ENCODE results near the gene CTSC. TPM values are rescaled to one million over a fixed set of nuclear protein-coding genes. Genes with fewer than 3 reads are reported as not detected.
A peak's percentile ranks its signal among the peaks of the same experiment; 100 is the strongest.

CTSC gene
- total RNA-seq, 2 experiments from 2014 or later: 66.5 to 70.7 TPM

- POLR2A ChIA-PET: no interaction called here
- intact Hi-C loops (cut with micrococcal nuclease): no loop called here
- no peaks in the 10 kb centered on the region for H3K27me3 Mint-ChIP-seq
- H3K9me3 Mint-ChIP-seq: no peaks in the 10 kb centered on the region
- no peaks in the 10 kb centered on the region for H3K36me3 Mint-ChIP-seq
- CTCF ChIA-PET: no interaction called here
- no peak for DNase-seq
- H3K4me1 Mint-ChIP-seq (ENCODE audit: low read depth): peaks cover 32% of the 10 kb centered on the region
- H3K27ac Mint-ChIP-seq: no peak overlapping the region
- H3K4me3 Mint-ChIP-seq: no peak overlapping the region
Measured at GRCh38 chr11:88363004-88363403, 25.5 kb upstream of the CTSC start.

- no peaks in the 10 kb centered on the region for H3K36me3 Mint-ChIP-seq
- intact Hi-C loops (cut with micrococcal nuclease): no loop called here
- no peak overlapping the region for H3K4me3 Mint-ChIP-seq
- H3K27me3 Mint-ChIP-seq: no peaks in the 10 kb centered on the region
- H3K4me1 Mint-ChIP-seq (ENCODE audit: low read depth): peaks cover 40% of the 10 kb centered on the region
- no peaks in the 10 kb centered on the region for H3K9me3 Mint-ChIP-seq
- no peak for DNase-seq
- no peak overlapping the region for H3K27ac Mint-ChIP-seq
- ChIA-PET CTCF (no interaction called here), POLR2A (interaction anchor here (1.1 kb wide), 1 partner anchor 23 kb away, joined by 3 read pairs; the partner anchor contains the start of gene CTSC)
Measured at GRCh38 chr11:88360141-88360540, 22.6 kb upstream of the CTSC start.

- intact Hi-C loops (cut with micrococcal nuclease): loop anchor here (10.0 kb wide), 1 partner anchor 485 kb away; no protein-coding TSS in a partner anchor
- ChIA-PET POLR2A (interaction anchor here (1.1 kb wide), 1 partner anchor 22 kb away, joined by 3 read pairs; the partner anchor contains the start of gene CTSC), CTCF (interaction anchor here (1.1 kb wide), 1 partner anchor 32 kb away, joined by 4 read pairs; no protein-coding TSS in a partner anchor)
- Mint-ChIP-seq H3K9me3 (no peaks in the 10 kb centered on the region), H3K4me1 (ENCODE audit: low read depth) (peaks cover 44% of the 10 kb centered on the region), H3K27ac (no peak overlapping the region), H3K27me3 (no peaks in the 10 kb centered on the region), H3K36me3 (no peaks in the 10 kb centered on the region), H3K4me3 (no peak overlapping the region)
- DNase-seq: no peak
Measured at GRCh38 chr11:88359541-88359940, 22.0 kb upstream of the CTSC start.

- H3K4me3 Mint-ChIP-seq: no peak overlapping the region
- intact Hi-C loops (cut with micrococcal nuclease): loop anchor here (10.0 kb wide), 1 partner anchor 486 kb away; no protein-coding TSS in a partner anchor
- CTCF ChIA-PET: interaction anchor here (1.1 kb wide), 1 partner anchor 31 kb away, joined by 4 read pairs; no protein-coding TSS in a partner anchor
- H3K4me1 Mint-ChIP-seq (ENCODE audit: low read depth): peaks cover 46% of the 10 kb centered on the region
- H3K27ac Mint-ChIP-seq: no peak overlapping the region
- H3K9me3 Mint-ChIP-seq: no peaks in the 10 kb centered on the region
- H3K36me3 Mint-ChIP-seq: no peaks in the 10 kb centered on the region
- H3K27me3 Mint-ChIP-seq: no peaks in the 10 kb centered on the region
- DNase-seq: no peak
- POLR2A ChIA-PET: interaction anchor here (1.1 kb wide), 1 partner anchor 22 kb away, joined by 3 read pairs; the partner anchor contains the start of gene CTSC
Measured at GRCh38 chr11:88359114-88359513, 21.6 kb upstream of the CTSC start.

GRCh38 chr11:88358040-88358431 is 20.5 kb upstream of the CTSC start:
- DNase-seq: no peak
- H3K27ac Mint-ChIP-seq: no peak overlapping the region
- no peaks in the 10 kb centered on the region for H3K36me3 Mint-ChIP-seq
- POLR2A ChIA-PET: interaction anchor here (0.9 to 5.5 kb wide), 5 partner anchors 12 to 55 kb away, joined by 3 to 92 read pairs (median 4); partner anchors contain the start of gene CTSC
- no peaks in the 10 kb centered on the region for H3K9me3 Mint-ChIP-seq
- H3K4me3 Mint-ChIP-seq: no peak overlapping the region
- H3K4me1 Mint-ChIP-seq (ENCODE audit: low read depth): peaks cover 47% of the 10 kb centered on the region
- CTCF ChIA-PET: interaction anchor here (1.0 to 2.0 kb wide), 4 partner anchors 20 to 194 kb away, joined by 3 to 11 read pairs (median 8); partner anchors contain the start of gene CTSC
- intact Hi-C loops (cut with micrococcal nuclease): loop anchor here (10.0 kb wide), 1 partner anchor 487 kb away; no protein-coding TSS in a partner anchor
- no peaks in the 10 kb centered on the region for H3K27me3 Mint-ChIP-seq

- intact Hi-C loops (cut with micrococcal nuclease): loop anchor here (1.0 to 10.0 kb wide), 8 partner anchors 19 to 487 kb away; no protein-coding TSS in a partner anchor
- POLR2A ChIA-PET: interaction anchor here (0.8 to 5.5 kb wide), 8 partner anchors 12 to 176 kb away, joined by 3 to 92 read pairs (median 3); partner anchors contain the start of gene CTSC
Measured at GRCh38 chr11:88357323-88358039, 19.9 kb upstream of the CTSC start.

GRCh38 chr11:88355887-88356286 is 18.4 kb upstream of the CTSC start:
- intact Hi-C loops (cut with micrococcal nuclease): loop anchor here (2.0 to 10.0 kb wide), 2 partner anchors 55 to 489 kb away; no protein-coding TSS in a partner anchor
- H3K9me3 Mint-ChIP-seq: no peaks in the 10 kb centered on the region
- POLR2A ChIA-PET: interaction anchor here (5.5 kb wide), 1 partner anchor 20 kb away, joined by 92 read pairs; the partner anchor contains the start of gene CTSC
- no peak overlapping the region for H3K27ac Mint-ChIP-seq
- CTCF ChIA-PET: interaction anchor here (1.1 kb wide), 1 partner anchor 180 kb away, joined by 3 read pairs; no protein-coding TSS in a partner anchor
- no peaks in the 10 kb centered on the region for H3K36me3 Mint-ChIP-seq
- DNase-seq: no peak
- H3K27me3 Mint-ChIP-seq: no peaks in the 10 kb centered on the region
- peaks cover 46% of the 10 kb centered on the region for H3K4me1 Mint-ChIP-seq (ENCODE audit: low read depth)
- H3K4me3 Mint-ChIP-seq: no peak overlapping the region

More at GRCh38 chr11:88357323-88358039, 19.9 kb upstream of the CTSC start:
- Mint-ChIP-seq H3K9me3 (no peaks in the 10 kb centered on the region), H3K4me3 (peak overlapping the region; percentile 14), H3K36me3 (no peaks in the 10 kb centered on the region), H3K4me1 (ENCODE audit: low read depth) (peaks cover 46% of the 10 kb centered on the region), H3K27me3 (no peaks in the 10 kb centered on the region), H3K27ac (peak overlapping the region; percentile 67)
- no peak for DNase-seq
- CTCF ChIA-PET: interaction anchor here (1.0 to 2.0 kb wide), 8 partner anchors 12 to 253 kb away, joined by 3 to 11 read pairs (median 4); partner anchors contain the start of gene CTSC

- Mint-ChIP-seq H3K27me3 (no peaks in the 10 kb centered on the region), H3K9me3 (no peaks in the 10 kb centered on the region), H3K27ac (no peak overlapping the region), H3K4me3 (no peak overlapping the region), H3K36me3 (no peaks in the 10 kb centered on the region), H3K4me1 (ENCODE audit: low read depth) (peaks cover 41% of the 10 kb centered on the region)
- no peak for DNase-seq
- intact Hi-C loops (cut with micrococcal nuclease): loop anchor here (1.0 to 10.0 kb wide), 2 partner anchors 10 to 490 kb away; no protein-coding TSS in a partner anchor
- ChIA-PET POLR2A (interaction anchor here (0.5 to 5.5 kb wide), 2 partner anchors 19 to 148 kb away, joined by 3 to 92 read pairs; partner anchors contain the start of gene CTSC), CTCF (interaction anchor here (1.1 to 1.5 kb wide), 3 partner anchors 21 to 339 kb away, joined by 3 read pairs; no protein-coding TSS in a partner anchor)
Measured at GRCh38 chr11:88354912-88355311, 17.4 kb upstream of the CTSC start.

GRCh38 chr11:88353835-88354496 is 16.4 kb upstream of the CTSC start:
- intact Hi-C loops (cut with micrococcal nuclease): loop anchor here (1.0 to 10.0 kb wide), 2 partner anchors 9 to 491 kb away; no protein-coding TSS in a partner anchor
- H3K4me3 Mint-ChIP-seq: no peak overlapping the region
- H3K27me3 Mint-ChIP-seq: no peaks in the 10 kb centered on the region
- DNase-seq: no peak
- H3K9me3 Mint-ChIP-seq: no peaks in the 10 kb centered on the region
- H3K36me3 Mint-ChIP-seq: no peaks in the 10 kb centered on the region
- POLR2A ChIA-PET: interaction anchor here (0.5 to 5.5 kb wide), 3 partner anchors 18 to 147 kb away, joined by 3 to 92 read pairs (median 3); partner anchors contain the start of gene CTSC
- peak overlapping the region; percentile 34 for H3K27ac Mint-ChIP-seq
- CTCF ChIA-PET: interaction anchor here (0.6 to 1.5 kb wide), 3 partner anchors 22 to 338 kb away, joined by 3 read pairs; no protein-coding TSS in a partner anchor
- peaks cover 34% of the 10 kb centered on the region for H3K4me1 Mint-ChIP-seq (ENCODE audit: low read depth)

GRCh38 chr11:88353386-88353785 is 15.8 kb upstream of the CTSC start:
- no peaks in the 10 kb centered on the region for H3K36me3 Mint-ChIP-seq
- no peaks in the 10 kb centered on the region for H3K27me3 Mint-ChIP-seq
- DNase-seq: no peak
- POLR2A ChIA-PET: interaction anchor here (5.5 kb wide), 1 partner anchor 17 kb away, joined by 92 read pairs; the partner anchor contains the start of gene CTSC
- peaks cover 34% of the 10 kb centered on the region for H3K4me1 Mint-ChIP-seq (ENCODE audit: low read depth)
- no peaks in the 10 kb centered on the region for H3K9me3 Mint-ChIP-seq
- no peak overlapping the region for H3K27ac Mint-ChIP-seq
- CTCF ChIA-PET: interaction anchor here (0.6 to 1.5 kb wide), 2 partner anchors 22 to 36 kb away, joined by 3 read pairs; no protein-coding TSS in a partner anchor
- no peak overlapping the region for H3K4me3 Mint-ChIP-seq
- intact Hi-C loops (cut with micrococcal nuclease): loop anchor here (10.0 kb wide), 1 partner anchor 491 kb away; no protein-coding TSS in a partner anchor

- no peak overlapping the region for H3K4me3 Mint-ChIP-seq
- H3K27ac Mint-ChIP-seq: no peak overlapping the region
- H3K9me3 Mint-ChIP-seq: no peaks in the 10 kb centered on the region
- no peaks in the 10 kb centered on the region for H3K27me3 Mint-ChIP-seq
- no peaks in the 10 kb centered on the region for H3K36me3 Mint-ChIP-seq
- peaks cover 23% of the 10 kb centered on the region for H3K4me1 Mint-ChIP-seq (ENCODE audit: low read depth)
- POLR2A ChIA-PET: no interaction called here
- CTCF ChIA-PET: no interaction called here
- intact Hi-C loops (cut with micrococcal nuclease): loop anchor here (10.0 kb wide), 1 partner anchor 493 kb away; no protein-coding TSS in a partner anchor
- DNase-seq: no peak
Measured at GRCh38 chr11:88352139-88352538, 14.6 kb upstream of the CTSC start.

Measured in activated CD4-positive, alpha-beta memory T cell treated with anti-CD3 and anti-CD28 coated beads for 36 hours (primary cell).